Activated T-helper 2 cell treated with anti-CD3 and anti-CD28 coated beads, Interferon-gamma antibody, Interleukin-2, Interleukin-4, amounts not matched to agents 10 μg/mL and 5 μg/mL and 100 μg/mL, durations not matched to agents 14 hours and 24 hours and 36 hours (primary cell): ENCODE measurements around the gene BMF. TPM values are rescaled to one million over a fixed set of nuclear protein-coding genes. Genes with fewer than 3 reads are reported as not detected.

Experiments used
- DNase-seq: peaks from one replicate; pipeline ENCODE4 v3.0.0; 2021; ENCODE audit warnings: low spot score
- H3K27ac Mint-ChIP-seq: one replicate; pipeline ENCODE4 v1.8.0; 2021; ENCODE audit warnings: mixed read lengths
- H3K27me3 Mint-ChIP-seq: one replicate; pipeline ENCODE4 v1.8.0; 2021; ENCODE audit warnings: low read depth, mixed read lengths
- H3K36me3 Mint-ChIP-seq: one replicate; pipeline ENCODE4 v1.8.0; 2021; ENCODE audit warnings: low read depth, mixed read lengths
- H3K4me1 Mint-ChIP-seq: one replicate; pipeline ENCODE4 v1.8.0; 2021; ENCODE audit warnings: low read depth, mixed read lengths
- H3K4me3 Mint-ChIP-seq: one replicate; pipeline ENCODE4 v1.8.0; 2021; ENCODE audit warnings: low read depth, mild to moderate bottlenecking, moderate library complexity, mixed read lengths
- H3K9me3 Mint-ChIP-seq: one replicate; pipeline ENCODE4 v1.8.0; 2021; ENCODE audit warnings: mixed read lengths
- intact Hi-C: fragments of 100-400 bp; cut with micrococcal nuclease; formaldehyde crosslinking; loops from one replicate; pipeline ENCODE4 v1.15.1; 2023
- total RNA-seq: library from RNA; stranded (reverse); gene quantifications from 2 replicates; pipeline ENCODE4 v1.2.3, GENCODE V29; 2022

BMF gene
- total RNA-seq, 1 donor from 2014 or later, result 17.9 TPM

DNA sequence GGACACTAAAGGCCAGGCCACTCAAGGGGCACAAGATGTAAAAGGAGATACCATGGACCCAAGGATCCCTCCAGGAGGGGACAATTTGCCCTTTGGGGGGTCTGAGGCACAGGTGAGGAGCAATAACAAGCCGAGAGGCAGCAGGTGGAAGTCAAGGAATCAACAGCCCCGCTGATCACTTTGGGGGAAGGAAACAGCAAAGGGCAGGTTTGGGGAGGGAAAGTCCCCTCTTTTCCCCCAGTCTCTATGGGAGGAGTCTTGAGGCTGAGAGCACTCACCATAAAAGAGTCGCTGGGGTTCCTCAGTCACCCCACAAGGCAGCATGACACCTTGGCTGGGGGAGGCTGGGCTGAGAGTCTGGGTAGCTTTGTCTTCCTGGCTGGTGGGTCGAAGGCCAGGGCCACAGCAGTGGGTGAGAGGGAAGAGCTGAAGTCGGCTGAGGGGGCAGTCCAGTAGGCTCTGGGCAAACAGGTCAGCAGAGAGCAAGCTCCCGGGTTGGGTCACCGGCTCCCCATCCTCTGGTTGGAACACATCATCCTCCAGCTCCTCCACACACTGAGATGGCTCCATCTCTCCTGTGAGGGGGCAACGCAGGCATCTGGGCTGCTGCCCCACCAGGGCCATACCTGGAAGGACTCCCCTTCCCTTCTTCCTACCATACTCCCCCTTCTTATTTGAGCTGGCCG, 3.0 kb downstream of the BMF start:
- peaks cover 65% of the 10 kb centered on the region for H3K4me1 Mint-ChIP-seq
- peak overlapping the region; percentile 40 for H3K4me3 Mint-ChIP-seq

DNA sequence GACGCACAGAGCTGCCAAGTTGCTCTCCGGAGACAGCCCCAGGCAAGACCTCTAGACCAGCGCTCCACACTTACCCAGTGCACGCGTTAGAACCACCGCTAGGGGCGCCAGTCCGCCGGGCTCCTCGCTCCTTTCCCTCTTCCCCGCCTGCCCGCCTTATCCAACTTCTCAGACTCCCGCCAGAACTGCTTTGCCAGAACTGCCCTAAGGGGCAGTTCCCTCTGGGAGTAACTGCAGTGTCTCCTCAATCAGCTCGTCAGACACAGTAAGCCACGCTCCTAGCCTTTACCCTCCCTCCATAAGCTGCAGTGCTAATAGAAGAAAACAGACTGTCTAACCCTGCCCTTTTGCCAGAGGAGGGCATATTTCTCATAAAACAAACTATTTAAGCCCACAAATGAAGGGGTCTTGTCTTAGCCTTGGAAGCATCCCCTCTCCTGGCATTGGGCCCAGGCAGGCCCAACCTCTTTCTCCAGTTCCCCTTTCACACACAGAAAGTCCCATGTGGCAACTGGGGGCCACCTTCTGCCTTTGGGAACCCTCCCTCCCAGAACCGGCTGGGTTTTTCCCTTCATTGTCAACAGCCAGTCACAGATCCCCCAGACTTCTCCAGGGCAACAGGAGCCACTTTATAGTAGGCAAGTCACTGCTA, 3.7 kb downstream of the BMF start:
- H3K4me1 Mint-ChIP-seq, result peaks cover 71% of the 10 kb centered on the region
- H3K4me3 Mint-ChIP-seq, result peak overlapping the region; percentile 40
- DNase-seq, result peak; percentile 67
- H3K27ac Mint-ChIP-seq, result peak overlapping the region; percentile 91
- peaks cover 18% of the 10 kb centered on the region for H3K36me3 Mint-ChIP-seq
- intact Hi-C loops, result loop anchor here (5.0 to 10.0 kb wide), 3 partner anchors 170 to 318 kb away; partner anchors contain the start of gene EIF2AK4
- H3K27me3 Mint-ChIP-seq, result no peaks in the 10 kb centered on the region
- H3K9me3 Mint-ChIP-seq, result no peaks in the 10 kb centered on the region

More for the DNA sequence above, 3.0 kb downstream of the BMF start:
- Mint-ChIP-seq H3K36me3 (peaks cover 16% of the 10 kb centered on the region), H3K27ac (peak overlapping the region; percentile 91), H3K27me3 (no peaks in the 10 kb centered on the region), H3K9me3 (no peaks in the 10 kb centered on the region)
- intact Hi-C loops, result loop anchor here (2.0 to 10.0 kb wide), 4 partner anchors 55 to 318 kb away; partner anchors contain the start of genes BUB1B and EIF2AK4
- DNase-seq, result peak; percentile 18

DNA sequence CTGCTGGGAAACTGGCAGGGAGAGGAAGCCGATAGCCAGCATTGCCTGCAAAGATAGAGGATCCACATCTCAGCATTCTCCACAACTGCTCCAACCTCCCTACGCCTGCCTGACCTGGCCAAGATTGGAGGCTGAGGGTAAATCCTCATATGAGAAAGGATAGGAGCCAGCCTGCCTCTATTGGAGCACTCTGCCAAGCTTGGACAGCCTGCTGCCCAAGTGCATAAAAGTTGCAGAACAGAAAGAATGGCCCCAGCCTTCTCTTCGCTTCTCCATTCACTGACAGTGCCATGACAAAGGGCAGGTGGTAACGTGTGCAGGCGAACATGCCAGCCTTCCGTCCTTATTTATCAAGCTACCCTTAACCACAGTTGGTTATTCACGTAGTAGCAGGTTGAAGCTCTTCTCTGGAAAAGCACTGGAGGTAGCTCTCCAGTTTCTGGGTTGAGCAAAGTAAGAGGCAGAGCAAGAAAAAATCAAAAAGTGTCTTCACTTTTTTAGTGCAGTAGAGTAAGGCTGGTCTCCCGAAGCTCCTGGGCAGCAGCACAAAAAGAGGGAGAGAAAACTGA, 4.3 kb downstream of the BMF start:
- no peak for DNase-seq
- intact Hi-C loops, result loop anchor here (10.0 kb wide), 1 partner anchor 170 kb away; no protein-coding TSS in a partner anchor
- Mint-ChIP-seq H3K4me3 (no peak overlapping the region), H3K9me3 (no peaks in the 10 kb centered on the region), H3K27me3 (no peaks in the 10 kb centered on the region), H3K4me1 (peaks cover 75% of the 10 kb centered on the region), H3K36me3 (peaks cover 18% of the 10 kb centered on the region), H3K27ac (peak overlapping the region; percentile 91)

DNA sequence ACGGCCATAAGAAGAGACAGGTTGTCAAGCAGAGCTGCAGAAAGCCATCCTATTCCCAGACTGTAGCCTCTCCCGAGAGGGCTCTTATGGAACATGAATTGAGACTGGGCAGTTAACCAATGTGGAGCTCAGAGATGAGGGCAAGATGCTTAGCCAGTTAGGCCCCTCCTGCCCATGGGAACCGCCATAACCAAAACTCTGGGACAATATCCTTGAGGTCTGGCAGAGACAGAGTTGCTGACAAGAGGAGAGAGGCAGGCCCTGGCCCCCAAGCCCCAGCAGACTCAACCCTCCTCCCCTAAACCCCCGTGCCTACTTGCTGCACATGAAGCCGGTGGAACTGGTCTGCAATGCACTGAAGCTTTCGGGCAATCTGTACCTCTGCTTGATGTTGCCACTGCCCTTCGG, 4.8 kb downstream of the BMF start:
- Mint-ChIP-seq H3K27me3 (no peaks in the 10 kb centered on the region), H3K9me3 (no peaks in the 10 kb centered on the region), H3K4me1 (peaks cover 75% of the 10 kb centered on the region), H3K27ac (no peak overlapping the region), H3K36me3 (peaks cover 18% of the 10 kb centered on the region), H3K4me3 (no peak overlapping the region)
- no peak for DNase-seq
- intact Hi-C loops, result loop anchor here (10.0 kb wide), 1 partner anchor 171 kb away; no protein-coding TSS in a partner anchor

DNA sequence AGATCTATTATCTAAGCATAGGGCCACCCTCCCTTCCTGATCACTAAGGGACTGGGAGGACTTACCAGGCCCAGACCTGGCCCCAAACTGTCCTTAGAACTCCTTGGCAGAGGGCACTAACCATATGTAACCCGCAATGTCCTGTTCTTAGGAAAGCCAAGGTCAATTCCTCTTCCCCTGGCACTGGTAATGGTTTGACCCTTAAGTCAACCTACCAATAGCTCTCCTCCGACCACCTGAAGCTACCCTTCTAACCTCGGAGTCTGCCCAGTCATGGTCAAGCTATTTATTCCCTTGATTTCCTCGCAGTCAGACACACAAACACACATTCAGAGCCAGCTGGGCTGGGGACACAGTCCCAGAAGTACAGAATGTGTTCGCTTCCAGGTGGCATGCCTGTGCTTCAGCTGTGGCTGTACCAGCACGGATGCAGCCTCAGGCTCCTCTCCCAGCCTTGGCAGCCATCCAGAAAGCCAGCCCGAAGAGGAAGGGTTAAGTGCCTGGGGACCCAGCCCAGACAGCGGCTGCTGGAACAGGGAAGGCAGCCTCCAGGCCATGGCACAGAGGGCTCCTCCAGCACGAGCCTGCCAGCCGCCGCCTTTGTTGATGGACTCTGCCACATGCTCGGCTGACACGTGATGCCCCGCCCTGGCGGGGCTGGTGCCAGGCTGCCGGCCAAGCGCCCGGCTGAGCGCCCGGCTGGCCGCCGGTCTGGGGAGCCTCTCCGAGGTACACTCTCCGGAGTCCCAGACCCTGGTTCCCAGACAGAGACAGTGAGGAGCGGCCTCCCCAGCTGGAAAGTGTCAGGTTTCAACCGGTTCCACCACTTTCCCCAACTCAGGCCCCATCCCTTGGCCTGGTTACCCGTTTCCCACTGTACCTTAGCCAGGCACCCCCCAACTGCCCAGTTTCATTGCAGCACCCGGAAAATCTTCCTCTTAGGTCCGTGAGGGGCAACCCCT, 5.5 kb downstream of the BMF start:
- no peak overlapping the region for H3K4me3 Mint-ChIP-seq
- H3K4me1 Mint-ChIP-seq, result peaks cover 81% of the 10 kb centered on the region
- no peaks in the 10 kb centered on the region for H3K9me3 Mint-ChIP-seq
- H3K27ac Mint-ChIP-seq, result no peak overlapping the region
- DNase-seq, result no peak
- peaks cover 18% of the 10 kb centered on the region for H3K36me3 Mint-ChIP-seq
- no peaks in the 10 kb centered on the region for H3K27me3 Mint-ChIP-seq
- intact Hi-C loops, result loop anchor here (10.0 kb wide), 1 partner anchor 172 kb away; no protein-coding TSS in a partner anchor

DNA sequence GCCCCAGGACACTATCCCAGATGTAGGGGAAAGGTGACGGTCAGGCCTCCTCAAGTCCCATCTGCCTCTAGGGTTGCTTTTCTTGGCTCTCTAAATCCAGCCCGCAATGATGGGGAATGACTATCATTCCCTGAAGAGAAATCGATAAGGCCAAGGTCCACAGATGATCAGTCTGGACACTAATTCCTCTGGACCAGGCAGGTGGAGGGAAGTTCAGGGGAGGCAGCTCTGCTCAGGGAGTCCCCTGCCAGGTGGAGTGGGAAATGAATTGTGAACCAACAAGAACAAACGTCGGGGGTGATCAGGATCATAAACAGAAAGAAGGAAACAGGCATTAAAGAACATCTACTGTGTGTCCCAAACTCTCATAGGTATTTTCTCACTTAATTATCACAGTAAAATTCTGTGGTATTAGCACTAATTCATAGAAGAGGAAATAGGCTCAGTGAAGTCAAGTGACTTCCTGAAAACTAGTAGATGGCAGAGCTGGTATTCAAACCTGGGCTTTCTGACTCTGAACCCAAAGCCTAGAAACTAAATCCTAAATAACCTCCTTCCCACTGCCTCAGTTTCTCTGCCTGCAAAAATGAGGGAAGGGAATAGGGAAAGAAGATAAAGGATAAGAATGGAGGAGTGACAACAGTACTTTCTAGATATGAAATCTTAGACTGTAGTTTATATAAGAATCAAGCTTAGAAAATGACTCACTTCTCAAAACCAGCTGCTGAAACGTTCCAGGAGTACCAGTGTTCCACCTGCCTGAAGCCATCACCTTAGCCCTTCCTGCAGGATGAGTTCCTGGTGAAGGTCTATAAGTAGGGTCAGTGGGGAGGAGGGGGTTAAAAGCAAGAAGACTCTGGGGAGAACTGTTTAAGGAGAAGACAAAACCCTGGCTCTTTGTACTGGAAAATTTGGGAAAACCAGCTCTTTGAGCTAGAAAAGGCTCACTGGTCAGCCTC, 7.5 kb downstream of the BMF start:
- no peaks in the 10 kb centered on the region for H3K9me3 Mint-ChIP-seq
- H3K27me3 Mint-ChIP-seq, result no peaks in the 10 kb centered on the region
- peaks cover 28% of the 10 kb centered on the region for H3K36me3 Mint-ChIP-seq
- peak overlapping the region; percentile 40 for H3K4me3 Mint-ChIP-seq
- intact Hi-C loops, result loop anchor here (10.0 kb wide), 1 partner anchor 174 kb away; no protein-coding TSS in a partner anchor
- H3K4me1 Mint-ChIP-seq, result peaks cover 82% of the 10 kb centered on the region
- peak overlapping the region; percentile 71 for H3K27ac Mint-ChIP-seq
- no peak for DNase-seq

DNA sequence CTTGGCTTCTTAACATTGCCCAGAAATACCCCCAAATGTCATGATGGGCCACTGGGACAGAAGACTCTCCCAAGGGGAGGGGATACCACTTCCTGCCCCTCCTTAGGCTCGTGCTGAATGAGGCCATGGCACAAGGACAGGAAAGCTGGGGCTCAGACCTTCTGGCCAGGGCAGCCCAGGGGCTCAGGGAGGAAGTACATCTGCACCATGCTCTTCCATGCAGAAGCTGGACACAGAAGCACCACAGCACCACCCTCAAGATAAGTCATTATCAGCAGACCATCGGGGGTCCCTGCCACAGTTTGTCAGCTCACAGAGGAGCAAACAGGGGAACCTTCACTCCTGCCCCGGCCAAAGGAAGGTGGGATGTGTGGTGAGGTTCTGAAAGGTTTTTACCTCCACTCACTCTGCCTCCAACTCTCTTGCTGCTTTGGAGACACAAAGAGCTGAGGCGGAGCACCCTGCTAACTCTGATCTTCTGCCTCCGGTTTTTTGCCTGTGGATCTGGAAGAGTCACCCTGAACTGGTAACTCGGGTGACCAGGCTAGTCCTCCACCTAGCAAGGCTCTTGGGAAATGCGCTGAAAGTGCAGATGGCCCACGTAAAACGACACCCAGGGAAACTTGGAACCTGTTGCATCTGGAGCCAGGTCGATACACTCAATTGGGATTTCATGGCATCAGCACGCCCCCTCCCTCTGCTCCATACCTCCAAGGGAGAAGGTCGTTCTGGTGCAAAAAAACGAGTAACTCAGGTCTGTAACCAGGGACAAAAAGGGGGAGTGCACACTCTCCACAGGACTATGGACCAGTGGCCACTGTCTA, 8.3 kb downstream of the BMF start:
- no peak overlapping the region for H3K4me3 Mint-ChIP-seq
- peaks cover 81% of the 10 kb centered on the region for H3K4me1 Mint-ChIP-seq
- H3K27me3 Mint-ChIP-seq, result no peaks in the 10 kb centered on the region
- intact Hi-C loops, result loop anchor here (10.0 kb wide), 1 partner anchor 174 kb away; no protein-coding TSS in a partner anchor
- H3K27ac Mint-ChIP-seq, result peak overlapping the region; percentile 71
- no peak for DNase-seq
- H3K9me3 Mint-ChIP-seq, result no peaks in the 10 kb centered on the region
- H3K36me3 Mint-ChIP-seq, result peaks cover 31% of the 10 kb centered on the region

DNA sequence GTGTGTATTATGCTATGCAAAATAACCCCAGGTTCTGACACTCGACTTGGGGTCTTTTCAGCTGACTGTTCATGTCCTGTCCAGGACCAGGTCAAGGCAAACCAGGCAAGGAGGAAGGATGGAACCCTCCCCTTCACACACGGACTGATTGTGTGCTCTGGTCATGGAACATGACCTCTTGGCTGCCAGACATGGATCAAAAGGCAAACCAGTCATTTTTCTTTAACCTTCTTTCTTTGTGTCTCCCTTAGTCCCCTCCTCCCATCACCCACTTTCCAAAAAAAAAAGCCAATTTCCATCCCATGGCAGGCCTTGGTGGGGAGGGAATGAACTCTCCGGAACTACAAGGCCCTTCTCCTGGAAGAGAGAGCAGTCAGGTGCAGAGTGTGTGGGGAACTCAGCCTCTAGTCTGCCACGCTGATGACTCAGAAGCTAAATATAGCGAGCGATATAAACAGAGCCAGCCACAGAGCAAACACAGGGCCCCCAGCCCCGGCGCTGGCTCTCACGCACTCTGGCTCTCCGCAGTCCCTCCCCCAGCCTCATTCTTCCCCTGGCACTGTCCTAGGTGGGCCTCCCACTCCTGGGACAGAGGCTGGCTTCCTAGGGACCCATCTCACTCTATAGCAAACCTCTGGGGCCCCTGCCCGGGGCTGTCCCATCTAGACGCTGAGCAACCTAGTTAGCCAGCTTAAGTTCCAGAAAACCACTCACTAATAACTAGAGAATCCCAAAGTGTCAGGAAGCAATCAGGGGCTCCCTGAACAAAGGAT, 10.0 kb downstream of the BMF start:
- Mint-ChIP-seq H3K9me3 (no peaks in the 10 kb centered on the region), H3K4me3 (peak overlapping the region; percentile 67), H3K4me1 (peaks cover 76% of the 10 kb centered on the region), H3K36me3 (peaks cover 31% of the 10 kb centered on the region), H3K27me3 (no peaks in the 10 kb centered on the region), H3K27ac (peak overlapping the region; percentile 97)
- intact Hi-C loops, result loop anchor here (1.0 to 2.0 kb wide), 3 partner anchors 9 to 52 kb away; no protein-coding TSS in a partner anchor
- DNase-seq, result peak; percentile 73

DNA sequence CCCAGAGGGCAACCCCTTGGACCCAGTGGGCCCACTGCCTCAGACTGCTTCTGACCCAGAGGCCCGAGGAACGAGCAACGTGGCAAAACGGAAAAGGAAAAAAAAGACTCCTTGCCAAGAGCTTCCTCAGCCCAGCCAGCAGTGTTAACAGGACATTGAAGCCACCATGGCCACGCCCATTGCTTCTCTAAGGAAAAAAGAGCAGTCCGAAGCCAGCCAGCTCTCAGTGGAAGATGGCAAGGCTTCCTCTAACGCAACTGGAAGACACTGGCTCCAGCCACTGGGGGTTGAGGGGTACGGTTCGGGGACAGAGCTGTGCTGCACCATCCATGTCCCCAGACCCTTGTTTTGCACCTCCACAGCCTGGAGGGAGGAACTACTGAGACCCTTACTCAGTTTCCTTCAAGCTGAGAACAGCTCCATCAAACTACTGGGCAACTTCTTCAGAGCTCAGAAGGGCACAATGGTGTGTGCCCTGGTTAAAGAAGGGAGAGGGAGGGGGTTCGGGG, 10.7 kb downstream of the BMF start:
- Mint-ChIP-seq H3K4me3 (peak overlapping the region; percentile 67), H3K36me3 (peaks cover 33% of the 10 kb centered on the region), H3K4me1 (peaks cover 77% of the 10 kb centered on the region), H3K9me3 (no peaks in the 10 kb centered on the region), H3K27ac (peak overlapping the region; percentile 97), H3K27me3 (no peaks in the 10 kb centered on the region)
- intact Hi-C loops, result loop anchor here (2.0 kb wide), 2 partner anchors 13 to 51 kb away; no protein-coding TSS in a partner anchor
- DNase-seq, result no peak
